ENCODE results near the gene ODF2. TPM values are rescaled to one million over a fixed set of nuclear protein-coding genes. Genes with fewer than 3 reads are reported as not detected.

Gene ODF2
- total RNA-seq, 1 donor from 2014 or later = 18.9 TPM

DNA sequence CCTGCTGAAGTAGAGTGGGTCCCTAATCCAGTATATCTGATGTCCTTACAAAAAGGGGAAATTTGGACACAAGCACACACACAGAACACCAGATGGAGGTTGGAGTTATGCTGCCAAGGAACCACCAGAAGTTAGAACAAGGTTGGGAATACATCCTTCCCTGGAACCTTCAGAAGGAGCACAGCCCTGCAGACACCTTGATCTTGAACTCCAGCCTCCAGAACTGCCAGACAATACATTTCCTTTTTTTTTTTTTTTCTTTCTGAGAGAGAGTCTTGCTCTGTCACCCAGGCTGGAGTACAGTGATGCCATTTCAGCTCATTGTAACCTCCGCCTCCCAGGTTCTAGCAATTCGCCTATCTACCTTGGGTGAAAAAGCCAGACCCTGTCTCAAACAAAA lies 7.1 kb upstream of the ODF2 start:
- no peaks in the 10 kb centered on the region for H3K36me3 ChIP-seq
- H3K27ac ChIP-seq = no peak overlapping the region
- H3K9me3 ChIP-seq = no peaks in the 10 kb centered on the region
- H3K4me3 ChIP-seq = no peak overlapping the region
- DNase-seq (ENCODE audit: extremely low spot score in 2 of 2) = no peak
- H3K27me3 ChIP-seq = no peaks in the 10 kb centered on the region
- no peak for TF ChIP-seq POLR2A (IDR thresholded peaks at IDR 0.05)
- TF ChIP-seq, protein P1, sequence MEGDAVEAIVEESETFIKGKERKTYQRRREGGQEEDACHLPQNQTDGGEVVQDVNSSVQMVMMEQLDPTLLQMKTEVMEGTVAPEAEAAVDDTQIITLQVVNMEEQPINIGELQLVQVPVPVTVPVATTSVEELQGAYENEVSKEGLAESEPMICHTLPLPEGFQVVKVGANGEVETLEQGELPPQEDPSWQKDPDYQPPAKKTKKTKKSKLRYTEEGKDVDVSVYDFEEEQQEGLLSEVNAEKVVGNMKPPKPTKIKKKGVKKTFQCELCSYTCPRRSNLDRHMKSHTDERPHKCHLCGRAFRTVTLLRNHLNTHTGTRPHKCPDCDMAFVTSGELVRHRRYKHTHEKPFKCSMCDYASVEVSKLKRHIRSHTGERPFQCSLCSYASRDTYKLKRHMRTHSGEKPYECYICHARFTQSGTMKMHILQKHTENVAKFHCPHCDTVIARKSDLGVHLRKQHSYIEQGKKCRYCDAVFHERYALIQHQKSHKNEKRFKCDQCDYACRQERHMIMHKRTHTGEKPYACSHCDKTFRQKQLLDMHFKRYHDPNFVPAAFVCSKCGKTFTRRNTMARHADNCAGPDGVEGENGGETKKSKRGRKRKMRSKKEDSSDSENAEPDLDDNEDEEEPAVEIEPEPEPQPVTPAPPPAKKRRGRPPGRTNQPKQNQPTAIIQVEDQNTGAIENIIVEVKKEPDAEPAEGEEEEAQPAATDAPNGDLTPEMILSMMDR (IDR thresholded peaks at IDR 0.05) = no peak
- no peak for TF ChIP-seq POLR2AphosphoS5 (IDR thresholded peaks at IDR 0.05; ENCODE audit: insufficient read depth in 1 of 2, low read depth in 1 of 2)
- H3K4me1 ChIP-seq = no peaks in the 10 kb centered on the region
- intact Hi-C loops (cut with DNase I) = no loop called here

DNA sequence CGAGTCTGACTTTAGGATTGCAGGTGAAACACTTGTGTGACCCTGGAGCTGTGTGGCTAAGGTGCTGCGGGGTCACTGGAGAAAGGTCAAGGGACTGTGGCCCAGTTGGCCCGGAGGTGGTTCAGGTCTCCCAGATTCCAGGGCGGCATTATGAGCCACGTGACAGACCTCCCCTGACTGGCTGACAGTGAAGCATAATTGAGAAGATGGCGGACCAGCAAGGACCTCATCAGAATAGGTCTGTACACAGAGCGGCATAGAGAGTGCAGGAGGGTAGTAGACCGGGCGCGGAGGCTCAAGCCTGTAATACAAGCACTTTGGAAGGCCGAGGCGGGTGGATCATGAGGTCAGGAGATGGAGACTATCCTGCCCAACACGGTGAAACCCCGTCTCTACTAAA lies 815 bp upstream of the ODF2 start:
- Histone ChIP-seq H3K27me3 (no peaks in the 10 kb centered on the region), H3K36me3 (peaks cover 0 to 4% of the 10 kb centered on the region in 2 donors), H3K9me3 (no peaks in the 10 kb centered on the region), H3K4me1 (peaks cover 15% of the 10 kb centered on the region), H3K27ac (no peak overlapping the region), H3K4me3 (peak overlapping the region in 1 of 2 donors; percentile 85)
- TF ChIP-seq POLR2AphosphoS5 (IDR thresholded peaks at IDR 0.05; ENCODE audit: insufficient read depth in 1 of 2, low read depth in 1 of 2) (no peak), POLR2A (IDR thresholded peaks at IDR 0.05) (no peak)
- TF ChIP-seq, protein P1 (IDR thresholded peaks at IDR 0.05) = no peak
- intact Hi-C loops (cut with DNase I) = no loop called here
- no peak for DNase-seq (ENCODE audit: extremely low spot score in 2 of 2)

DNA sequence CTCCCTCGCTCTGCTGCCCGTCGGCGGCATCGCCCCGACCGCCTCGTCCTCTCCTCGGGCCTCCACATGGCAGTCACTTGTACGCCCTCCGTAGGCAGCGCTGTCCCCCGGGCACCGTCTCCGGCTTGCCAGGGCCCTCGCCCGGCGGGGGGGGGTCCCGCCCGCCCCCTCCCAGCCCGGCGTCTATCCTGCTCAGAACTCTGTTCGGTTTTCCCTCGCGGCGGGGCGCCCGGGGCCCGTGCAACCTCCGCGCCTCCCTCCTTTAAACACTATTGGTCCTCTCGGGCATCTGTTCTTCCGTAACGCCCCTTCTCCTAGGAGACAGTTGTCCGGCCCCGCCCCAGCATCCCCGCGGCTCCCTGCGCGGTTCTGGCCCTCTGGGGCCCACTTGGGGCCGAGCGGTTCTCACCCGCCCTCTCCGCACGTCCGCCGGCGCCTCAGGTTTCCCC lies 831 bp downstream of the ODF2 start:
- Histone ChIP-seq H3K4me1 (peaks cover 15% of the 10 kb centered on the region), H3K36me3 (peaks cover 4 to 20% of the 10 kb centered on the region in 2 donors), H3K27ac (peak overlapping the region; percentile 61), H3K27me3 (no peaks in the 10 kb centered on the region), H3K4me3 (peak overlapping the region; percentile 80 to 85), H3K9me3 (no peaks in the 10 kb centered on the region)
- DNase-seq (ENCODE audit: extremely low spot score in 2 of 2) = no peak
- no peak for TF ChIP-seq POLR2A (IDR thresholded peaks at IDR 0.05)
- TF ChIP-seq POLR2AphosphoS5 (IDR thresholded peaks at IDR 0.05; ENCODE audit: insufficient read depth in 1 of 2, low read depth in 1 of 2) = peak in 1 of 2 donors; percentile 9
- intact Hi-C loops (cut with DNase I) = no loop called here

DNA sequence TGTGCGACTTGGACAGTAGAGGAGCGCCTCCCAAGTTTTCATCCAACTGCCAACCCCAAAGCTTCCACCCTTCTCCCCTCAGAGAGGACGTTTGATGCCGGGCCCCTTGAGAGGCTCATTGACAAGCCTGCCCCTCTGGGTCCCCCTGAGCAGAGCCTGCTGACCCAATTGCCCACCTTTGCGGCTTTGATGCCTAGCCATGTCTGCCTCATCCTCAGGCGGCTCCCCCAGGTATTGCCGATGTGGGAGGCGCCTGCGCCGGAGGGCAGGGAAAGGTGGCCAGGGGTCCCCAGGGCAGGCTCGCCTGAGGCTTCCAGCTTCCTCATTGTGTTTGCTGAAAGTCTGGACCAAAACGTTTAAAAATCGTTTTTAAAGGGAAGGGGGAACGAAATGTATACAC lies 1.4 kb downstream of the ODF2 start:
- DNase-seq (ENCODE audit: extremely low spot score in 2 of 2) = no peak
- H3K4me1 ChIP-seq = peaks cover 15% of the 10 kb centered on the region
- H3K4me3 ChIP-seq = peak overlapping the region; percentile 80 to 85
- H3K27me3 ChIP-seq = no peaks in the 10 kb centered on the region
- TF ChIP-seq, protein P1 (IDR thresholded peaks at IDR 0.05) = no peak
- TF ChIP-seq POLR2A (IDR thresholded peaks at IDR 0.05) (no peak), POLR2AphosphoS5 (IDR thresholded peaks at IDR 0.05; ENCODE audit: insufficient read depth in 1 of 2, low read depth in 1 of 2) (no peak)
- H3K9me3 ChIP-seq = no peaks in the 10 kb centered on the region
- peaks cover 4 to 22% of the 10 kb centered on the region in 2 donors for H3K36me3 ChIP-seq
- no peak overlapping the region for H3K27ac ChIP-seq
- intact Hi-C loops (cut with DNase I) = no loop called here

DNA sequence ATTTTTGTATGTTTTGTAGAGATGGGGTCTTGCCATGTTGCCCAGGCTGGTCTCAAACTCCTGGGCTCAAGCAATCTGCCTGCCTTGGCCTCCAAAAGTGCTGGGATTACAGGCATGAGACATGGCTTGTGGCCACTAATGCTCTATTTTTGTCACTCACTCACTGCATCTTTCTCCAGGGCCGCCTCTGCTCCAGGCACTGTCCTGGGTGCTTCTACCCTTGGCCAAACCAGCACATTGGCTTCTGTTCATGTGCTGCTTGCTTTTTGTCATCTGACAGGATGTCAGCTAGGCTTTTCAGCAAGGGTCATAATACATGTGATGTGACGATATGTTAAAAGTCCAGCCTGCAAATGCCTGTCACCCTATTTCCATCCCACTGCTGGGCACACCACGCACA lies 3.2 kb downstream of the ODF2 start:
- H3K4me3 ChIP-seq = no peak overlapping the region
- no peak for DNase-seq (ENCODE audit: extremely low spot score in 2 of 2)
- intact Hi-C loops (cut with DNase I) = no loop called here
- H3K9me3 ChIP-seq = no peaks in the 10 kb centered on the region
- H3K27me3 ChIP-seq = no peaks in the 10 kb centered on the region
- no peak for TF ChIP-seq POLR2AphosphoS5 (IDR thresholded peaks at IDR 0.05; ENCODE audit: insufficient read depth in 1 of 2, low read depth in 1 of 2)
- no peak for TF ChIP-seq POLR2A (IDR thresholded peaks at IDR 0.05)
- TF ChIP-seq, protein P1 (IDR thresholded peaks at IDR 0.05) = no peak
- no peak overlapping the region for H3K27ac ChIP-seq
- peaks cover 4 to 32% of the 10 kb centered on the region in 2 donors for H3K36me3 ChIP-seq
- H3K4me1 ChIP-seq = peaks cover 15% of the 10 kb centered on the region

Measured in vagina (tissue), 2 donors.